GM12864 (cell line): Measurements from ENCODE around the gene FAT3.

ENCODE experiments used
- DNase-seq: peaks from one replicate; pipeline ENCODE4 v3.0.0-alpha.2; 2011; ENCODE audit warnings: low read depth
- H3K4me3 ChIP-seq: 2 replicates; pipeline ENCODE4 v1.5.1; 2011; ENCODE audit warnings: mild to moderate bottlenecking, low read depth, low read length, control low read depth
- CTCF ChIP-seq: IDR thresholded peaks from 2 replicates; pipeline ENCODE4 v1.5.1; 2011; ENCODE audit warnings: low read depth, mild to moderate bottlenecking, moderate library complexity, low read length, control low read depth, inconsistent platforms; ENCODE audit errors: missing control alignments

Gene FAT3

GRCh38 chr11:92198268-92198667 lies 26.4 kb upstream of the FAT3 start:
- no peak for DNase-seq
- TF ChIP-seq CTCF: no peak
- no peak overlapping the region for H3K4me3 ChIP-seq

GRCh38 chr11:92199991-92200390 lies 24.6 kb upstream of the FAT3 start:
- DNase-seq: no peak
- TF ChIP-seq CTCF: no peak
- no peak overlapping the region for H3K4me3 ChIP-seq

GRCh38 chr11:92204731-92205130 lies 19.9 kb upstream of the FAT3 start:
- no peak overlapping the region for H3K4me3 ChIP-seq
- no peak for DNase-seq
- TF ChIP-seq CTCF: no peak

- TF ChIP-seq CTCF: no peak
- H3K4me3 ChIP-seq: no peak overlapping the region
- no peak for DNase-seq
These were observed 18.2 kb upstream of the FAT3 start for GRCh38 chr11:92206441-92206840.

- H3K4me3 ChIP-seq: no peak overlapping the region
- TF ChIP-seq CTCF: no peak
- DNase-seq: no peak
These were observed 12.9 kb upstream of the FAT3 start for GRCh38 chr11:92211576-92212167.

GRCh38 chr11:92212530-92212929 lies 12.1 kb upstream of the FAT3 start:
- DNase-seq: no peak
- TF ChIP-seq CTCF: no peak
- H3K4me3 ChIP-seq: no peak overlapping the region

GRCh38 chr11:92216789-92217188 lies 7.8 kb upstream of the FAT3 start:
- DNase-seq: no peak
- TF ChIP-seq CTCF: no peak
- H3K4me3 ChIP-seq: no peak overlapping the region
